Stimulated activated CD4-positive, alpha-beta T cell treated with anti-CD3 and anti-CD28 coated beads, Interleukin-1b, Interleukin-23, amount 100 ng/mL, for 24 hours (primary cell): ENCODE results near the gene TECTA.
"Not testable (repeated sequence)": the region's sequence is repeated elsewhere in the genome, so short reads cannot be mapped to it uniquely, and the experiment has no call there.

Experiments
- DNase-seq, 4 experiments: peaks; one replicate each; pipeline ENCODE4 v3.0.0-alpha.2; 2020; ENCODE audit warnings: low read depth in 4 of 4, low spot score in 1 of 4

Gene TECTA

DNA sequence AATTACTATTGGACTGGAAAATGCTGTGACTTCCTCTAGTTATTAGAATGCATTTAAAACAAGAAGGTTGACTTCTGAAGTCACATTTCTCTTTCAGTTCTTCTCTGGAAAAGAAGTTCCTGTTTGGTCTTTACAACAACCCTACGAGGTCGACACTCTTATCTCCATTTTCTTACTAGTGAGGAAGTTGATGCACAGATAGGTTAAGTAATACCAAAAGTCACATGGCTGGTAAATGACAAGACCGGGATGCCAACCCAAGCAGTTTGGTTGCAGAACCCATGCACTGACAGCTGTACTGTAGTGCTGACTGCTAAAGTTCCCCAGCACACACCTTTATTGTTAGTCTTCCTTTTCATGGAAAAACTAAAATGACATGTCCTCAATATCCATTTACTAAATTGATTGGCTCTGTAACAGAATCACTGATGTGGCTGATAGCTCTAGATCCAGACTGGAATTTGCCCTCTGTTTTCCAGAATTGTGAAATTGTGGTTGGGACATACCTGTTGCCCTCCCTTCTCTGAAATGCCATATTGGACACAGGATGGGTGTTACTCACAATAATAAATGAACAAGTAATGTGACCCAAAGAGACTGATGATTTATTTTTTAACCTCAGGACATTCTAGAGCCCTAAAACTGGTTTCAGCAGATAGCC is 9.4 kb upstream of the TECTA start:
- no peak for DNase-seq

- no peak for DNase-seq
Measured at GRCh38 chr11:121095561-121095960, 5.5 kb upstream of the TECTA start.

DNA sequence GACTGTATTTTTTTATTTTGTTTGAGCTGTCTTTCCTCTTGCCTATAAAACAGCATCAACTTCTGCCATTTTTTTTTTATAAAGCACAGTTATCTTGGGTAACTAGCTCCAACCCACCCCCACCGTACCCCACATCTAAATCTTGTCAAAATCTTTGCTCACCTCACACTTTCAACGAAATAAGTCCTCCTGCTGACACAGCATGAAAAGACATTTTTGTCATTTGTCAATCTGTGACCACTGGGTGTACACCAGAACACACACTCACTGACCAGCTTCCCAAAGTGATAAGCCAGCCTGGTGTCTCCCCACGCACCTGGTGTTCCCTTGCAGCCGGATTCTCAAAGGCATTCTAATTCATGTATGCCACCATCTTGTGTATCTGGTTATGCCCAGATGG is 1.7 kb upstream of the TECTA start:
- DNase-seq, result no peak

- DNase-seq, result no peak
Measured at GRCh38 chr11:121099885-121100284, 1.2 kb upstream of the TECTA start.

- no peak for DNase-seq
Measured at GRCh38 chr11:121104312-121104762, 3.3 kb downstream of the TECTA start.

GRCh38 chr11:121105063-121105480 is 4.0 kb downstream of the TECTA start:
- no peak for DNase-seq

DNA sequence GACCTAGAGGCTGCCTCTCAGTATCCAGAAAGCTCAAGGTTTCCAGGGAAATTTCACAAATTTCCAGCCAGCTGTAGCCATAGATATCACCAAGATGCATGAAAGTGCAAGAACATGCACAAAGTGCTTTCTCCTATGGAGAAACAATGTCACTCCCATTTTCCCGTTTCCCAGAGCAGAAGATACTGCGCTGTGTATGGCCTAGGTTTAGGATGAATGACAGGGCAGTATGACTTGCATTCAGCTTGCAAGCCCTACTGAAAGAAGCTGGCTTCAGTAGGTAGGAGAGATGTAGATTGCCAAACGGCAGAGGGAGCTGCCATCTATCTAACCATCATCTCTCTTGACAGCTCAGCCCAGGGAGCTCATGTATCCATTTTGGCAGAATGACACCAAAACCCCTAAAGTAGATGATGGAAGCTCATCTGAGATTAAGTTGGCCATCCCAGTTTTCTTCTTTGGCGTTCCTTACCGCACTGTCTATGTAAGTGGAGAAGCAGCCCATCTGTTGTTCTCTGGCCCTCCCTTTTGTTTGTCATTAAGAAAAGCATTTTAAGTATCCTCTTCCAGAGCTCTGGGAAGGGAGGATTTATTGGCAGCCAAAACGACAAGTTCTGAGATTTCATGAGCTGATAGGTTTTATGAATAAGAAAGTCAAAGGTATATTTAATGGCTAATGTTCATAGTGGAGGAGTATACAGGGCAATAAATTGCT is 4.6 kb downstream of the TECTA start:
- no peak for DNase-seq

DNA sequence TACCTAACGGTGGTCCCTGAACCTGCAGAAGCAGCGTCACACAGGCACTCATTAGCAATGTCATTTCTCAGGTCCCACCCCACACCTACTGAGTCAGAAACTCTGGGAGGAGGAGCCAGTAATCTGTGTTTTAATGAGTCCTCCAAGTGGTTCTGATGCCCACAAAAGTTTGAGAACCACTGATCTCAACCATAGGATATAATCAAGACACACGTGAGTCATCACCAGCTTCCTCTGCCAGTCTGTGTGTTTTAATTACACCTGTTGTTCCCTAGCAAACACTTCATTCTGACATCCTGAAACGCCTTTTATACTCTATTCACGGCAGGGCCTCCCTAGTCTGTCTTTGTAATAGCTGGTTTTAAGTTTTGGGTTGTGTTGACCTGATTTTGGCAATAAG is 5.8 kb downstream of the TECTA start:
- DNase-seq, result no peak

GRCh38 chr11:121108413-121108812 is 7.4 kb downstream of the TECTA start:
- DNase-seq, result no peak

DNA sequence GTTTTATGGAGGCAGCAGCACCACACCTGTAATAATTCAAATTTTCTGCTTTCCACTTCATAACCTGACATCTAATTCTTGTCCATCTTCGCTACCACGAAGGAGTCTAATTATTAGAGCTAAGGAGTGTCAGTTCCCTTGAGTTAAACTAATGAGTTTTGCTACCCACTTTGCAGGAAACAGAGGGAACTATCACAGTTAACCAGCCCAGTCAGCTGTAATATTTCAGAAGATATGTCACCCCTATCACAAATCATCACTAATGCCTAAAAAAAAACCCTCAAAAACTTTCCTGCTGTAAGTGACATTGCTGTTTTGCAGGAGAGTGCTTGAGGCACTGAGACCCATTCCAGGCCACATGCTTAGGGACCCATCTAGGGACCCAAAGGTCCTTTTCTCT is 8.4 kb downstream of the TECTA start:
- no peak for DNase-seq

GRCh38 chr11:121109916-121110586 is 9.0 kb downstream of the TECTA start:
- DNase-seq, result no peak

GRCh38 chr11:121110871-121111724 is 10.1 kb downstream of the TECTA start:
- no peak for DNase-seq

- DNase-seq, result peak in 2 of 4 experiments; percentile 14 to 27
Measured at GRCh38 chr11:121112498-121113455, 11.7 kb downstream of the TECTA start.

DNA sequence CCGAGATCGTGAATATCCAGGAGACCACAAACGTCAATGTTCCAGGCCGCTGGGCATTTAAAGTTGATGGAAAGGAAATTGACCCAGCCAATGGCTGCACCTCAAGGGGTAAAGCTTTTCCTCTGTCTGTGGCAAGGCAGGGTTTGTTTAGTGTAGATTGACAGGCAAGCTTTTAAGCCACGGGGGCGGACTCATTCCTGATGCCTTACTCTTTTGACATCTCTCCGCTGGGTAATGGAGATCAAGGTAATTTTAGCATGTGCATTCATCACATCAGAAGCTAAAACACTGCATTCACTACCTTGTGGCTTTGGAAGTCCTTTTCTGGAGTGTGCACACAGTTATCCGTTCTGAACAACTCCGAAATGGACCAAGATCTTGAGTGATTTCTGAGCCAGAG is 12.6 kb downstream of the TECTA start:
- no peak for DNase-seq

DNA sequence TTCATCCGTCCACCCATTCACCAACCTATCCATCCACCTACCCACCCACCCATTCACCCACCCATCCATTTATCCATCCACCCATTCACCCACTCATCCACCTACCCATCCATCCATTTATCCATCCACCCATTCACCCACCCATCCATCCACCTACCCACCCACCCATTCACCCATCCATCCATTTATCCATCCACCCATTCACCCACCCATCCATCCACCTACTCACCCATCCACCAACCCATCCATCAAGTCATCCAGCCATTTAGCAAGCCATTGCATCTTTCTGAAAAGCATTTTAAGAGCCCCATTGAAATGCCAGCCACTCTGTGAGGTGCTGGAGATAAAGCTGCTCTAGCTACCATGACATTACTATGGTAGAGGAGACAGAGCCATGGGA is 14.0 kb downstream of the TECTA start:
- DNase-seq, result not testable (repeated sequence)

- DNase-seq, result no peak
Measured at GRCh38 chr11:121117788-121118187, 16.7 kb downstream of the TECTA start.

GRCh38 chr11:121119440-121119839 is 18.4 kb downstream of the TECTA start:
- no peak for DNase-seq

GRCh38 chr11:121122328-121122727 is 21.3 kb downstream of the TECTA start:
- no peak for DNase-seq

- no peak for DNase-seq
Measured at GRCh38 chr11:121123496-121124069, 22.5 kb downstream of the TECTA start.

GRCh38 chr11:121127809-121128208 is 26.8 kb downstream of the TECTA start:
- no peak for DNase-seq
